AG04450 (cell line): Measurements from ENCODE around the gene TESK1. TPM values are rescaled to one million over a fixed set of nuclear protein-coding genes. Genes with fewer than 3 reads are reported as not detected.

Source experiments
- CTCF ChIA-PET: fragments of 300-600, 350-600 bp; formaldehyde crosslinking; extraction: SDS; loops from one replicate; lab custom pipeline; 2022; ENCODE audit warnings: antibody characterized with exemption, inconsistent platforms; lab: Charles Lee
- POLR2A ChIA-PET: fragments of 350-600 bp; formaldehyde crosslinking; extraction: SDS; loops from one replicate; lab custom pipeline; 2021; ENCODE audit warnings: antibody characterized with exemption, inconsistent platforms; lab: Yijun Ruan, JAX
- DNase-seq: peaks from one replicate; pipeline ENCODE4 v3.0.0-alpha.2; 2011; ENCODE audit warnings: low read depth, low spot score
- H3K27ac ChIP-seq: one replicate; pipeline ENCODE4 v1.5.1; 2012; ENCODE audit warnings: low read depth, low read length, control low read depth
- H3K27me3 ChIP-seq: one replicate; pipeline ENCODE4 v1.6.0; 2012; ENCODE audit warnings: low read length; ENCODE audit not compliant: control insufficient read depth, insufficient read depth
- H3K4me3 ChIP-seq: 2 replicates; pipeline ENCODE4 v1.5.1; 2011; ENCODE audit warnings: mild to moderate bottlenecking, low read depth, low read length, control low read depth
- H3K9me3 ChIP-seq: 2 replicates; pipeline ENCODE4 v1.5.1; 2012; ENCODE audit warnings: low read length; ENCODE audit not compliant: control insufficient read depth, insufficient read depth
- CTCF ChIP-seq: IDR thresholded peaks from 2 replicates; pipeline ENCODE4 v1.5.1; 2011; ENCODE audit warnings: low read depth, low read length, control low read depth, inconsistent platforms
- polyA plus RNA-seq: library from polyadenylated mRNA; depleted of rRNA; stranded (reverse); fragments of >200 nt; gene quantifications from 2 replicates; pipeline ENCODE4 v1.2.3, GENCODE V29; 2011

TESK1 gene
- polyA plus RNA-seq, 1 experiment, result 12.8 TPM

GRCh38 chr9:35562895-35563780 is 41.9 kb upstream of the TESK1 start:
- no peaks in the 10 kb centered on the region for H3K27me3 ChIP-seq
- no peak for TF ChIP-seq CTCF
- POLR2A ChIA-PET, result no interaction called here
- no peak for DNase-seq
- no peak overlapping the region for H3K4me3 ChIP-seq
- H3K9me3 ChIP-seq, result no peaks in the 10 kb centered on the region
- H3K27ac ChIP-seq, result no peak overlapping the region
- CTCF ChIA-PET, result interaction anchor here (0.7 to 1.6 kb wide), 3 partner anchors 9 to 74 kb away, joined by 3 to 5 read pairs (median 4); no protein-coding TSS in a partner anchor

- Histone ChIP-seq H3K4me3 (no peak overlapping the region), H3K27ac (no peak overlapping the region), H3K27me3 (no peaks in the 10 kb centered on the region), H3K9me3 (no peaks in the 10 kb centered on the region)
- CTCF ChIA-PET, result interaction anchor here (0.7 to 1.6 kb wide), 3 partner anchors 10 to 83 kb away, joined by 3 to 5 read pairs (median 4); no protein-coding TSS in a partner anchor
- no peak for DNase-seq
- TF ChIP-seq CTCF, result no peak
- POLR2A ChIA-PET, result no interaction called here
Measured at GRCh38 chr9:35563791-35564197, 41.3 kb upstream of the TESK1 start.

GRCh38 chr9:35564658-35565061 is 40.4 kb upstream of the TESK1 start:
- no peaks in the 10 kb centered on the region for H3K27me3 ChIP-seq
- ChIA-PET POLR2A (no interaction called here), CTCF (interaction anchor here (1.1 to 1.2 kb wide), 2 partner anchors 11 to 84 kb away, joined by 3 to 6 read pairs; no protein-coding TSS in a partner anchor)
- no peak for TF ChIP-seq CTCF
- no peak for DNase-seq
- H3K9me3 ChIP-seq, result no peaks in the 10 kb centered on the region
- no peak overlapping the region for H3K27ac ChIP-seq
- no peak overlapping the region for H3K4me3 ChIP-seq

- Histone ChIP-seq H3K4me3 (no peak overlapping the region), H3K27ac (no peak overlapping the region), H3K27me3 (no peaks in the 10 kb centered on the region), H3K9me3 (no peaks in the 10 kb centered on the region)
- no peak for DNase-seq
- CTCF ChIA-PET, result interaction anchor here (0.8 kb wide), 1 partner anchor 85 kb away, joined by 4 read pairs; no protein-coding TSS in a partner anchor
- TF ChIP-seq CTCF, result 0 out of 2 replicates have a peak, but pooled peaks have one; percentile 2
- POLR2A ChIA-PET, result interaction anchor here (0.6 kb wide), 1 partner anchor 692 kb away, joined by 3 read pairs; the partner anchor contains the start of gene GNE
Measured at GRCh38 chr9:35566417-35566816, 38.6 kb upstream of the TESK1 start.

GRCh38 chr9:35568196-35568595 is 36.9 kb upstream of the TESK1 start:
- Histone ChIP-seq H3K27ac (no peak overlapping the region), H3K27me3 (no peaks in the 10 kb centered on the region), H3K4me3 (no peak overlapping the region), H3K9me3 (no peaks in the 10 kb centered on the region)
- TF ChIP-seq CTCF, result no peak
- POLR2A ChIA-PET, result interaction anchor here (1.2 kb wide), 1 partner anchor 9 kb away, joined by 3 read pairs; no protein-coding TSS in a partner anchor
- DNase-seq, result no peak
- CTCF ChIA-PET, result interaction anchor here (0.6 to 1.5 kb wide), 3 partner anchors 14 to 97 kb away, joined by 5 to 8 read pairs (median 6); no protein-coding TSS in a partner anchor
